Measurements from ENCODE around the gene EZR. TPM values are rescaled to one million over a fixed set of nuclear protein-coding genes. Genes with fewer than 3 reads are reported as not detected.

The EZR gene
- total and polyA plus RNA-seq, 9 of the 15 experiments (the other 6 are each of a cell fraction or from before 2014, with no cell fraction given): 36.5 to 162 (median 104) TPM

DNA sequence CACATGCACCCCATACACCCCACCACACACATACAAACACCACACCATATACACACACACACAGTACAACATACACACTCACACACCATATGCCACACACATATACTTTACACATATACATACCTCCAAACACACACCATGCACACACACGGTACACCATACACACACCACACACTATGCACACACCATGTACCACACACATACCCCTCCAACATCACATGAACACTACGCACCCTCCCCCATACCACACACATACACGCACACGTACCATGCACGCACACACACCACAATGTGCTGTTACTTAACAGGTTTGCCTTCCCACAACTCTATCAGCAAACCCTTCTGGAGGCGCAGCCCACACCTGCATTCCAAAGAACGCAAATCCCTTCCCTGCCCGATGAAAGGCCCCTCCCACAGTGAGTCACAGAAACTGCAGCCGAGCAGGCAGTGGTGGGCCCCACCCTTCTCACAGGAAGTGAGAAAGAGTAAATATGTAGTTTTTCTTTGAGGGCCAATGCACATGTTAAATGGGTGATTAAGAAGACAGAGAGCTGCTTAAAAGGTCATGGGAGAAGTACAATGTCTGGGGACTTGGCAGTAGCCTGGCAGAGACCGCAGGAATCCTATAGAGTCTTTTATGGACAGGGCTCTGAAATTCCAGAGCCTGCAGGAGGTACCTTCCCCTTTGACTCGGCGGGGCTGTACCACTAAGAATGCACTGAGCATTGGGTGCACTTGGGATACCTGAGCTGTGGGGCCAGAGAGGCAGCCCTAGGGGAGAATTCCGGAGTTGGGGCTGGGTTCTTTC lies 34.1 kb upstream of the EZR start (continued):
- TF ChIP-seq CXXC5 (CRISPR knock-in tag; IDR thresholded peaks at IDR 0.05): peak; percentile 98
- no peak for TF ChIP-seq PCBP1 (IDR thresholded peaks at IDR 0.05; ENCODE audit: low read depth, low read length, poor library complexity, severe bottlenecking)
- TF ChIP-seq, protein P1, sequence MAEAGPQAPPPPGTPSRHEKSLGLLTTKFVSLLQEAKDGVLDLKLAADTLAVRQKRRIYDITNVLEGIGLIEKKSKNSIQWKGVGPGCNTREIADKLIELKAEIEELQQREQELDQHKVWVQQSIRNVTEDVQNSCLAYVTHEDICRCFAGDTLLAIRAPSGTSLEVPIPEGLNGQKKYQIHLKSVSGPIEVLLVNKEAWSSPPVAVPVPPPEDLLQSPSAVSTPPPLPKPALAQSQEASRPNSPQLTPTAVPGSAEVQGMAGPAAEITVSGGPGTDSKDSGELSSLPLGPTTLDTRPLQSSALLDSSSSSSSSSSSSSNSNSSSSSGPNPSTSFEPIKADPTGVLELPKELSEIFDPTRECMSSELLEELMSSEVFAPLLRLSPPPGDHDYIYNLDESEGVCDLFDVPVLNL (CRISPR knock-in tag; IDR thresholded peaks at IDR 0.05; ENCODE audit: low read depth): peak; percentile 81
- no peak; the same call in 1 of the 2 replicates for TF ChIP-seq HDAC8 (tag; IDR thresholded peaks at IDR 0.05)
- TF ChIP-seq, protein P2, sequence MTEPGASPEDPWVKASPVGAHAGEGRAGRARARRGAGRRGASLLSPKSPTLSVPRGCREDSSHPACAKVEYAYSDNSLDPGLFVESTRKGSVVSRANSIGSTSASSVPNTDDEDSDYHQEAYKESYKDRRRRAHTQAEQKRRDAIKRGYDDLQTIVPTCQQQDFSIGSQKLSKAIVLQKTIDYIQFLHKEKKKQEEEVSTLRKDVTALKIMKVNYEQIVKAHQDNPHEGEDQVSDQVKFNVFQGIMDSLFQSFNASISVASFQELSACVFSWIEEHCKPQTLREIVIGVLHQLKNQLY (CRISPR knock-in tag; conservative IDR thresholded peaks at IDR 0.05): peak in 1 of 2 experiments; percentile 90; a peak in 2 of 4 replicates
- peak; percentile 87 for TF ChIP-seq CREB1 (IDR thresholded peaks at IDR 0.05)
- TF ChIP-seq CREB1 (CRISPR knock-in tag; IDR thresholded peaks at IDR 0.05): peak; percentile 78
- TF ChIP-seq HNRNPH1 (optimal IDR thresholded peaks at IDR 0.05; ENCODE audit: low read depth, low read length): no peak
- TF ChIP-seq SOX6 (IDR thresholded peaks at IDR 0.05): peak; percentile 97
- no peak for TF ChIP-seq ZKSCAN3 (CRISPR knock-in tag; IDR thresholded peaks at IDR 0.05)
- TF ChIP-seq YY1 (IDR thresholded peaks at IDR 0.05; ENCODE audit: borderline replicate concordance in 1 of 3, control insufficient read depth in 1 of 3, extremely low read depth in 1 of 3, insufficient read depth in 3 of 3, insufficient read length in 1 of 3, insufficient replicate concordance in 2 of 3, low read depth in 1 of 3, low read length in 2 of 3): peak in 2 of 3 experiments; percentile 22 to 59
- peak; percentile 98 for TF ChIP-seq ELF4 (CRISPR knock-in tag; IDR thresholded peaks at IDR 0.05)
- TF ChIP-seq FOXM1 (IDR thresholded peaks at IDR 0.05; ENCODE audit: low read depth): peak; percentile 90
- TF ChIP-seq FOXM1 (CRISPR knock-in tag; IDR thresholded peaks at IDR 0.05; ENCODE audit: low read depth): no peak
- peak; percentile 100 for TF ChIP-seq ARID1B (IDR thresholded peaks at IDR 0.05)
- TF ChIP-seq ZNF274 (IDR thresholded peaks at IDR 0.05; ENCODE audit: borderline replicate concordance, low read depth, low read length): no peak
- TF ChIP-seq ZBTB17 (CRISPR knock-in tag; IDR thresholded peaks at IDR 0.05): 0 out of 2 replicates have a peak, but pooled peaks have one; percentile 20
- TF ChIP-seq ZNF584 (CRISPR knock-in tag; IDR thresholded peaks at IDR 0.05; ENCODE audit: low read depth): peak; percentile 61
- TF ChIP-seq, protein P3, sequence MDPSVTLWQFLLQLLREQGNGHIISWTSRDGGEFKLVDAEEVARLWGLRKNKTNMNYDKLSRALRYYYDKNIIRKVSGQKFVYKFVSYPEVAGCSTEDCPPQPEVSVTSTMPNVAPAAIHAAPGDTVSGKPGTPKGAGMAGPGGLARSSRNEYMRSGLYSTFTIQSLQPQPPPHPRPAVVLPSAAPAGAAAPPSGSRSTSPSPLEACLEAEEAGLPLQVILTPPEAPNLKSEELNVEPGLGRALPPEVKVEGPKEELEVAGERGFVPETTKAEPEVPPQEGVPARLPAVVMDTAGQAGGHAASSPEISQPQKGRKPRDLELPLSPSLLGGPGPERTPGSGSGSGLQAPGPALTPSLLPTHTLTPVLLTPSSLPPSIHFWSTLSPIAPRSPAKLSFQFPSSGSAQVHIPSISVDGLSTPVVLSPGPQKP (CRISPR knock-in tag; IDR thresholded peaks at IDR 0.05): no peak
- TF ChIP-seq PTTG1 (tag; IDR thresholded peaks at IDR 0.05; ENCODE audit: low read depth): no peak
- peak; percentile 89 for TF ChIP-seq NFRKB (IDR thresholded peaks at IDR 0.05; ENCODE audit: low read depth)
- peak; percentile 30 for TF ChIP-seq TAF1 (IDR thresholded peaks at IDR 0.05; ENCODE audit: control insufficient read depth, extremely low read depth, insufficient read depth, low read length, severe bottlenecking)
- no peak for TF ChIP-seq U2AF1 (optimal IDR thresholded peaks at IDR 0.05; ENCODE audit: low read depth, low read length)
